ENCODE results near the gene THBD. TPM values are rescaled to one million over a fixed set of nuclear protein-coding genes. Genes with fewer than 3 reads are reported as not detected.

Gene THBD
- total RNA-seq, 1 donor from 2014 or later: 326 TPM

DNA sequence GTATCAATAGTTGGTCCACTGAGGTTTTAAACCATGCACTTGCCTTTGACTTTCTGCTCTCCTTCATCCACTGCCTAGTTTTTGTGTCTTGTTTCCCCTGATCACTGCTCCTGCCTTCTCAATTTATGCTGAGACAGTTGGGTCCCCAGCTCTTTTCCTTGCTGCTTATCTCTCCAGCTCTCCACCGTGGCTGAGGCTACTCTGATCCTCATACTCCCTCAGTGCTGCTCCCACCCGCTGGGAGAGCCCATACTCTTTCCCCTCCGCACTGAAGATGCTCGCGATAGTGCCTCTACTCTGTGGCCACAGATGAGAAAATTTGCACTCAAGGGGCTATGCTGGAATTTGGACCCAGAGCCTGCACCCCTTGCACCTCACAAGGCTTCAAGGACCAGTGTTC, 3.4 kb upstream of the THBD start:
- no peaks in the 10 kb centered on the region for H3K9me3 ChIP-seq
- TF ChIP-seq, protein P1, sequence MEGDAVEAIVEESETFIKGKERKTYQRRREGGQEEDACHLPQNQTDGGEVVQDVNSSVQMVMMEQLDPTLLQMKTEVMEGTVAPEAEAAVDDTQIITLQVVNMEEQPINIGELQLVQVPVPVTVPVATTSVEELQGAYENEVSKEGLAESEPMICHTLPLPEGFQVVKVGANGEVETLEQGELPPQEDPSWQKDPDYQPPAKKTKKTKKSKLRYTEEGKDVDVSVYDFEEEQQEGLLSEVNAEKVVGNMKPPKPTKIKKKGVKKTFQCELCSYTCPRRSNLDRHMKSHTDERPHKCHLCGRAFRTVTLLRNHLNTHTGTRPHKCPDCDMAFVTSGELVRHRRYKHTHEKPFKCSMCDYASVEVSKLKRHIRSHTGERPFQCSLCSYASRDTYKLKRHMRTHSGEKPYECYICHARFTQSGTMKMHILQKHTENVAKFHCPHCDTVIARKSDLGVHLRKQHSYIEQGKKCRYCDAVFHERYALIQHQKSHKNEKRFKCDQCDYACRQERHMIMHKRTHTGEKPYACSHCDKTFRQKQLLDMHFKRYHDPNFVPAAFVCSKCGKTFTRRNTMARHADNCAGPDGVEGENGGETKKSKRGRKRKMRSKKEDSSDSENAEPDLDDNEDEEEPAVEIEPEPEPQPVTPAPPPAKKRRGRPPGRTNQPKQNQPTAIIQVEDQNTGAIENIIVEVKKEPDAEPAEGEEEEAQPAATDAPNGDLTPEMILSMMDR (IDR thresholded peaks at IDR 0.05): no peak
- no peaks in the 10 kb centered on the region for H3K36me3 ChIP-seq
- no peaks in the 10 kb centered on the region for H3K27me3 ChIP-seq
- H3K4me3 ChIP-seq: no peak overlapping the region
- intact Hi-C loops (cut with DNase I): loop anchor here (1.0 to 5.0 kb wide), 3 partner anchors 7 to 559 kb away; no protein-coding TSS in a partner anchor
- peak in 1 of 2 donors; percentile 18 for DNase-seq (ENCODE audit: low spot score in 2 of 2)
- peaks cover 3 to 4% of the 10 kb centered on the region in 2 donors for H3K4me1 ChIP-seq
- no peak overlapping the region for H3K27ac ChIP-seq

- Histone ChIP-seq H3K4me3 (peak overlapping the region; percentile 67 to 78), H3K4me1 (peaks cover 9 to 20% of the 10 kb centered on the region in 2 donors), H3K27ac (peak overlapping the region; percentile 91 to 93), H3K27me3 (no peaks in the 10 kb centered on the region), H3K36me3 (no peaks in the 10 kb centered on the region), H3K9me3 (no peaks in the 10 kb centered on the region)
- DNase-seq (ENCODE audit: low spot score in 2 of 2): peak; percentile 49 to 95
- TF ChIP-seq, protein P1 (IDR thresholded peaks at IDR 0.05): peak; percentile 76 to 86 (median 85)
- intact Hi-C loops (cut with DNase I): loop anchor here (1.0 to 5.0 kb wide), 4 partner anchors 94 to 561 kb away; no protein-coding TSS in a partner anchor
These were observed 1.6 kb upstream of the THBD start for GRCh38 chr20:23050847-23051627.

- H3K27ac ChIP-seq: peak overlapping the region; percentile 91 to 93
- intact Hi-C loops (cut with DNase I): loop anchor here (2.0 to 5.0 kb wide), 3 partner anchors 95 to 562 kb away; no protein-coding TSS in a partner anchor
- no peaks in the 10 kb centered on the region for H3K36me3 ChIP-seq
- peak overlapping the region; percentile 67 to 78 for H3K4me3 ChIP-seq
- no peaks in the 10 kb centered on the region for H3K9me3 ChIP-seq
- H3K4me1 ChIP-seq: peaks cover 9 to 23% of the 10 kb centered on the region in 2 donors
- DNase-seq (ENCODE audit: low spot score in 2 of 2): peak in 1 of 2 donors; percentile 83
- TF ChIP-seq, protein P1 (IDR thresholded peaks at IDR 0.05): no peak
- no peaks in the 10 kb centered on the region for H3K27me3 ChIP-seq
These were observed 785 bp upstream of the THBD start for GRCh38 chr20:23050076-23050838.

GRCh38 chr20:23048283-23049200, 930 bp downstream of the THBD start:
- peak; percentile 35 to 83 for DNase-seq (ENCODE audit: low spot score in 2 of 2)
- no peaks in the 10 kb centered on the region for H3K9me3 ChIP-seq
- TF ChIP-seq, protein P1 (IDR thresholded peaks at IDR 0.05): peak; percentile 45 to 59 (median 51)
- H3K4me3 ChIP-seq: peak overlapping the region; percentile 67 to 78
- H3K27me3 ChIP-seq: no peaks in the 10 kb centered on the region
- H3K4me1 ChIP-seq: peaks cover 9 to 23% of the 10 kb centered on the region in 2 donors
- H3K27ac ChIP-seq: peak overlapping the region; percentile 91 to 93
- intact Hi-C loops (cut with DNase I): loop anchor here (2.0 to 5.0 kb wide), 4 partner anchors 251 to 710 kb away; partner anchors contain the start of gene NXT1
- no peaks in the 10 kb centered on the region for H3K36me3 ChIP-seq
